WTC11 (cell line): ENCODE results near the gene CACNA1F.

Source experiments
- EMX1 ChIP-seq: fragments of 250-450 bp; sonication (Bioruptor Pico); IDR thresholded peaks from 2 replicates; pipeline ENCODE4 v1.8.0; 2021; ENCODE audit warnings: mild to moderate bottlenecking
- ESRRA ChIP-seq: sonication (generic); formaldehyde crosslinking; IDR thresholded peaks from 2 replicates; pipeline ENCODE4 v1.8.1; 2022; ENCODE audit warnings: mild to moderate bottlenecking, missing genetic modification reagents, borderline replicate concordance
- GABPB1 ChIP-seq: sonication (generic); formaldehyde crosslinking; IDR thresholded peaks from 2 replicates; pipeline ENCODE4 v1.8.1; 2023; ENCODE audit warnings: mild to moderate bottlenecking, missing genetic modification reagents
- TF ChIP-seq, protein P1 (sequence below): sonication (generic); formaldehyde crosslinking; IDR thresholded peaks from 2 replicates; pipeline ENCODE4 v1.8.0; 2023; ENCODE audit warnings: missing genetic modification reagents, mild to moderate bottlenecking, borderline replicate concordance
- TF ChIP-seq, protein P2 (sequence below): fragments of 200-600 bp; IDR thresholded peaks from 2 replicates; pipeline ENCODE4 v1.8.0; 2022; ENCODE audit warnings: antibody characterized with exemption

- TF ChIP-seq, protein P1, sequence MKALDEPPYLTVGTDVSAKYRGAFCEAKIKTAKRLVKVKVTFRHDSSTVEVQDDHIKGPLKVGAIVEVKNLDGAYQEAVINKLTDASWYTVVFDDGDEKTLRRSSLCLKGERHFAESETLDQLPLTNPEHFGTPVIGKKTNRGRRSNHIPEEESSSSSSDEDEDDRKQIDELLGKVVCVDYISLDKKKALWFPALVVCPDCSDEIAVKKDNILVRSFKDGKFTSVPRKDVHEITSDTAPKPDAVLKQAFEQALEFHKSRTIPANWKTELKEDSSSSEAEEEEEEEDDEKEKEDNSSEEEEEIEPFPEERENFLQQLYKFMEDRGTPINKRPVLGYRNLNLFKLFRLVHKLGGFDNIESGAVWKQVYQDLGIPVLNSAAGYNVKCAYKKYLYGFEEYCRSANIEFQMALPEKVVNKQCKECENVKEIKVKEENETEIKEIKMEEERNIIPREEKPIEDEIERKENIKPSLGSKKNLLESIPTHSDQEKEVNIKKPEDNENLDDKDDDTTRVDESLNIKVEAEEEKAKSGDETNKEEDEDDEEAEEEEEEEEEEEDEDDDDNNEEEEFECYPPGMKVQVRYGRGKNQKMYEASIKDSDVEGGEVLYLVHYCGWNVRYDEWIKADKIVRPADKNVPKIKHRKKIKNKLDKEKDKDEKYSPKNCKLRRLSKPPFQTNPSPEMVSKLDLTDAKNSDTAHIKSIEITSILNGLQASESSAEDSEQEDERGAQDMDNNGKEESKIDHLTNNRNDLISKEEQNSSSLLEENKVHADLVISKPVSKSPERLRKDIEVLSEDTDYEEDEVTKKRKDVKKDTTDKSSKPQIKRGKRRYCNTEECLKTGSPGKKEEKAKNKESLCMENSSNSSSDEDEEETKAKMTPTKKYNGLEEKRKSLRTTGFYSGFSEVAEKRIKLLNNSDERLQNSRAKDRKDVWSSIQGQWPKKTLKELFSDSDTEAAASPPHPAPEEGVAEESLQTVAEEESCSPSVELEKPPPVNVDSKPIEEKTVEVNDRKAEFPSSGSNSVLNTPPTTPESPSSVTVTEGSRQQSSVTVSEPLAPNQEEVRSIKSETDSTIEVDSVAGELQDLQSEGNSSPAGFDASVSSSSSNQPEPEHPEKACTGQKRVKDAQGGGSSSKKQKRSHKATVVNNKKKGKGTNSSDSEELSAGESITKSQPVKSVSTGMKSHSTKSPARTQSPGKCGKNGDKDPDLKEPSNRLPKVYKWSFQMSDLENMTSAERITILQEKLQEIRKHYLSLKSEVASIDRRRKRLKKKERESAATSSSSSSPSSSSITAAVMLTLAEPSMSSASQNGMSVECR (CRISPR knock-in tag): no peak
- TF ChIP-seq EMX1 (CRISPR knock-in tag) (no peak), GABPB1 (CRISPR knock-in tag) (no peak), ESRRA (CRISPR knock-in tag) (no peak)
- TF ChIP-seq, protein P2, sequence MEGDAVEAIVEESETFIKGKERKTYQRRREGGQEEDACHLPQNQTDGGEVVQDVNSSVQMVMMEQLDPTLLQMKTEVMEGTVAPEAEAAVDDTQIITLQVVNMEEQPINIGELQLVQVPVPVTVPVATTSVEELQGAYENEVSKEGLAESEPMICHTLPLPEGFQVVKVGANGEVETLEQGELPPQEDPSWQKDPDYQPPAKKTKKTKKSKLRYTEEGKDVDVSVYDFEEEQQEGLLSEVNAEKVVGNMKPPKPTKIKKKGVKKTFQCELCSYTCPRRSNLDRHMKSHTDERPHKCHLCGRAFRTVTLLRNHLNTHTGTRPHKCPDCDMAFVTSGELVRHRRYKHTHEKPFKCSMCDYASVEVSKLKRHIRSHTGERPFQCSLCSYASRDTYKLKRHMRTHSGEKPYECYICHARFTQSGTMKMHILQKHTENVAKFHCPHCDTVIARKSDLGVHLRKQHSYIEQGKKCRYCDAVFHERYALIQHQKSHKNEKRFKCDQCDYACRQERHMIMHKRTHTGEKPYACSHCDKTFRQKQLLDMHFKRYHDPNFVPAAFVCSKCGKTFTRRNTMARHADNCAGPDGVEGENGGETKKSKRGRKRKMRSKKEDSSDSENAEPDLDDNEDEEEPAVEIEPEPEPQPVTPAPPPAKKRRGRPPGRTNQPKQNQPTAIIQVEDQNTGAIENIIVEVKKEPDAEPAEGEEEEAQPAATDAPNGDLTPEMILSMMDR: no peak
Observed at GRCh38 chrX:49206543-49206942, 26.6 kb downstream of the CACNA1F start.
